GM13976 (cell line): ENCODE measurements around the gene RPL18.

Source experiments
- DNase-seq: peaks from one replicate; pipeline ENCODE4 v3.0.0; 2012; ENCODE audit warnings: low spot score
- in situ Hi-C: fragments of 300-500 bp; cut with MboI; formaldehyde crosslinking; loops from one replicate; pipeline ENCODE4 v1.12.0; 2022; ENCODE audit warnings: low sequenced_read_pairs, mixed read lengths, inconsistent platforms; ENCODE audit not compliant: unreplicated experiment
- TF ChIP-seq, protein P1 (sequence below): IDR thresholded peaks from 2 replicates; pipeline ENCODE4 v1.5.1; 2012; ENCODE audit warnings: borderline replicate concordance, mild to moderate bottlenecking; ENCODE audit not compliant: insufficient read depth; ENCODE audit errors: extremely low read depth, missing control alignments, control extremely low read depth

The RPL18 gene

DNA sequence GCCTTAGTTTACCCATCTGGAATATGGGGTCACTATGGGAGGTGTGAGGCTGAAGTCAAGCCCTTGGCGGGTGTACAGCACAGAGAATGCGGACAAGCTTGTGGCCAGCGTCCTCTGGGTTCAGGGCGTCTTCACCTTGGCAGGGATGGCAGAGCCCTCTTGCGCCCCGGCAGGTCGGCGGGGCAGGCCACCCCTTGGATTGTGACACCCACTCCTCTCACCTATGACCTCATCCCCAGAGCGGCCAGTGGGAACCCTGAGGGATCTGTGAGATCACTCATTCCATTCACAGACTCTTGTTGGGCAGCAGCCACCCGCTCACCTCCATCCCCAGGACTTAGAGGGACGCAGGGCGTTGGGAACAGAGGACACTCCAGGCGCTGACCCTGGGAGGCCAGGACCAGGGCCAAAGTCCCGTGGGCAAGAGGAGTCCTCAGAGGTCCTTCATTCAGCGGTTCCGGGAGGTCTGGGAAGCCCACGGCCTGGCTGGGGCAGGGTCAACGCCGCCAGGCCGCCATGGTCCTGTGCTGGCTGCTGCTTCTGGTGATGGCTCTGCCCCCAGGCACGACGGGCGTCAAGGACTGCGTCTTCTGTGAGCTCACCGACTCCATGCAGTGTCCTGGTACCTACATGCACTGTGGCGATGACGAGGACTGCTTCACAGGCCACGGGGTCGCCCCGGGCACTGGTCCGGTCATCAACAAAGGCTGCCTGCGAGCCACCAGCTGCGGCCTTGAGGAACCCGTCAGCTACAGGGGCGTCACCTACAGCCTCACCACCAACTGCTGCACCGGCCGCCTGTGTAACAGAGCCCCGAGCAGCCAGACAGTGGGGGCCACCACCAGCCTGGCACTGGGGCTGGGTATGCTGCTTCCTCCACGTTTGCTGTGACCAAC is 12.3 kb downstream of the RPL18 start, which contains the start of gene SPACA4:
Gene SPACA4, plus strand, starts transcription at position 280 of the 896 bp plus-strand sequence. Its CDS starts 237 bp downstream, at position 517.
- no peak for DNase-seq
- in situ Hi-C loops = no loop called here
- TF ChIP-seq, protein P1, sequence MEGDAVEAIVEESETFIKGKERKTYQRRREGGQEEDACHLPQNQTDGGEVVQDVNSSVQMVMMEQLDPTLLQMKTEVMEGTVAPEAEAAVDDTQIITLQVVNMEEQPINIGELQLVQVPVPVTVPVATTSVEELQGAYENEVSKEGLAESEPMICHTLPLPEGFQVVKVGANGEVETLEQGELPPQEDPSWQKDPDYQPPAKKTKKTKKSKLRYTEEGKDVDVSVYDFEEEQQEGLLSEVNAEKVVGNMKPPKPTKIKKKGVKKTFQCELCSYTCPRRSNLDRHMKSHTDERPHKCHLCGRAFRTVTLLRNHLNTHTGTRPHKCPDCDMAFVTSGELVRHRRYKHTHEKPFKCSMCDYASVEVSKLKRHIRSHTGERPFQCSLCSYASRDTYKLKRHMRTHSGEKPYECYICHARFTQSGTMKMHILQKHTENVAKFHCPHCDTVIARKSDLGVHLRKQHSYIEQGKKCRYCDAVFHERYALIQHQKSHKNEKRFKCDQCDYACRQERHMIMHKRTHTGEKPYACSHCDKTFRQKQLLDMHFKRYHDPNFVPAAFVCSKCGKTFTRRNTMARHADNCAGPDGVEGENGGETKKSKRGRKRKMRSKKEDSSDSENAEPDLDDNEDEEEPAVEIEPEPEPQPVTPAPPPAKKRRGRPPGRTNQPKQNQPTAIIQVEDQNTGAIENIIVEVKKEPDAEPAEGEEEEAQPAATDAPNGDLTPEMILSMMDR = no peak

DNA sequence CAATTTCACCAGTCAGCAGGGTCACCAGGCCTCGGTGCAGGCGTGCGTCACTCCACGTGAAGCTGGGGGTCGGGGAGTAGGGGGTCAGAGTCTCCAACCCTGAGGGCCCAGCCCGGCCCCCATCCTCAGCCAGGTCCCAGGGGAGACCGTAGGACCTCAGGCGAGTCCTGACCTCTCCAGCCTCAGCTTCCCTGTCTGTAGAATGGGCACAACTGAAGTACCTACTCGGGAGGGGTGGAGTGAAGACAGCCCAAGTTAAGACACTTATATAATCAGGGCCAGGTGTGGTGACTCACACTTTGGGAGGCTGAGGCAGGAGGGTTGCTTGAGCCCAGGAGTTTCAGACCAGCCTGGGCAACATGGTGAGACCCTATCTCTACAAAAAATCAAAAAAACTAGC is 15.1 kb downstream of the RPL18 start:
- no peak for DNase-seq
- TF ChIP-seq, protein P1 = no peak
- in situ Hi-C loops = no loop called here

GRCh38 chr19:48603449-48603848 is 15.5 kb downstream of the RPL18 start:
- TF ChIP-seq, protein P1 = no peak
- in situ Hi-C loops = no loop called here
- no peak for DNase-seq

DNA sequence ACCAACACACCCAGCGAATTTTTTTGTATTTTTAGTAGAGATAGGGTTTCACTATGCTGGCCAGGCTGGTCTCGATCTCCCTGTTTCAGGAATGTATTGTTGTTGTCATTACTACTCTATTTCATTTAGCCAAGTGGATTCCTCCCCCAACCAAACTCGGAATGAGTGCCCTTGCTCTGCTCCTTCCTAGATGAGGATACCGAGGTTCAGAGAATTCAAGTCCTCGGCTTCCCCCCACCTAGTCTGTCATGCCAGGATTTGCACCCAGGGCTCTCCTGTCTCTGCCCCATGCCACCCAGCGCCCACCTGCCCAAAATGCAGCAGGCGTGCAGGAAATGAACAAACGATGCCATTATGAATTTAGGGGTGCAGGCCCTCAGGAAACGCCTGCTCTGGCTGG is 16.0 kb downstream of the RPL18 start:
- DNase-seq = no peak
- in situ Hi-C loops = no loop called here
- TF ChIP-seq, protein P1 = no peak

DNA sequence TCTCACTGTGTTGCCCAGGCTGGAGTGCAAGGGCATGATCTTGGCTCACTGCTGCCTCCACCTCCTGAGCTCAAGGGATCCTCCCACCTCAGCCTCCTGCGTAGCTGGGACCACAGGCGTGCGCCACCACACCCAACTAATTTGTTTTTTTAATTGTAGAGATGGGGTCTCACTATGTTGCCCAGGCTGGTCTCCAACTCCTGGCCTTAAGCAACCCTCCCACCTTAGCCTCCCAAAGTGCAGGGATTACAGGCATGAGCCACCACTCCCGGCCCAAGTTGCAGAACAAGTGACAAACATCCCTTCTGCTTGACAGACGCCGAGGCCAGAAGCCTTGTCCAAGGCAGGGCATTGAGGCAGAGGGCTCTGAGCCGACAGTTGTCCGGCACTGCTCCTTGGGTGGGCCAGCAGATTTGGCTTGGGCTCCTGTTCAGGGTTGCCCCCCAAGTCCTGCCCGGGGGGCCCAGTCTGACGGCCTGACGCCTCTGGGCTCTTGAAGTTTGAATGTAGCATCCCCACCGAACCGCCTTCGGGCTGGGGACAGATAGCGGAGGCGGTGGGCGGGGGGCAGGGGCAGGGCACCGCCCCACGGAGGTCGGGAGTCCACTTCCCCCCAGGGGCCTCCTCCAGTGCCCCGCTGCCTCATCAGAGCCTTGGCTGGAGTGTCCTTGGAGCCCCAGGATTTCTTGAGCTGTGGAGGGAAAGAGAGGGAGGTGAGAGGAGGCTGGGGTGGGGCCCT is 18.1 kb downstream of the RPL18 start:
- DNase-seq = no peak
- in situ Hi-C loops = no loop called here
- TF ChIP-seq, protein P1 = no peak

DNA sequence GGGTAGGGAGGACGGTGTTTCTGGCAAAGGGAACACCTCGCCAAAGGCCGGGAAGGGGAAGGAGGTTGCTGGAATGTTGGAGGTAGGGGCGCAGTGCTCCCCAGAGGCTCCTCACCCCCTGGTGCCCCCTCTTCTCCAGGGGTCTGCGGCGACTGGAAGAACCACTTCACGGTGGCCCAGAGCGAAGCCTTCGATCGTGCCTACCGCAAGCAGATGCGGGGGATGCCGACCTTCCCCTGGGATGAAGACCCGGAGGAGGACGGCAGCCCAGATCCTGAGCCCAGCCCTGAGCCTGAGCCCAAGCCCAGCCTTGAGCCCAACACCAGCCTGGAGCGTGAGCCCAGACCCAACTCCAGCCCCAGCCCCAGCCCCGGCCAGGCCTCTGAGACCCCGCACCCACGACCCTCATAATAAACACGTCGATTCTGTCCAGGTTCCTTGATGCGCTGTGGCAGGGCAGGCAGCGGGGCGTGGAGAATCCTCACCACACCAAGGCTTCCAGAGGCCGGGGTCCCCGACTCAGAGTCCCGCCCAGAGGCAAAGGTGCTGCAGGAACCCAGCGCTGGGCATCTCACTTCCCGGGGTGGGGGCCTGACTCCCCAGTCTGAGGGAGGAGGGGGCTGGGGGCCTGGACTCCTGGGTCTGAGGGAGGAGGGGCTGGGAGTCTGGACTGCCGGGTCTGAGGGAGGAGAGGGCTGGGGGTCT is 19.8 kb downstream of the RPL18 start:
- TF ChIP-seq, protein P1 = no peak
- in situ Hi-C loops = loop anchor here (25.0 kb wide), 1 partner anchor 287 kb away; a partner anchor contains a TSS
- no peak for DNase-seq
